Mesothelial cell of epicardium (in vitro differentiated cells): ENCODE measurements around the gene NKAIN2. TPM values are rescaled to one million over a fixed set of nuclear protein-coding genes. Genes with fewer than 3 reads are reported as not detected.

Experiments
- DNase-seq, 2 experiments: peaks; one replicate each; pipeline ENCODE4 v3.0.0; 2021; ENCODE audit warnings: low spot score in 2 of 2; ENCODE audit not compliant: unreplicated experiment in 2 of 2
- H3K27ac Mint-ChIP-seq: 2 replicates; pipeline ENCODE4 v1.8.0; 2021; ENCODE audit warnings: mixed read lengths
- H3K27me3 Mint-ChIP-seq: 2 replicates; pipeline ENCODE4 v1.8.0; 2021; ENCODE audit warnings: low read depth, mixed read lengths
- H3K36me3 Mint-ChIP-seq: 2 replicates; pipeline ENCODE4 v1.8.0; 2021; ENCODE audit warnings: mixed read lengths
- H3K4me1 Mint-ChIP-seq: 2 replicates; pipeline ENCODE4 v1.8.0; 2021; ENCODE audit warnings: mixed read lengths
- H3K4me3 Mint-ChIP-seq: 2 replicates; pipeline ENCODE4 v1.8.0; 2021; ENCODE audit warnings: mild to moderate bottlenecking, moderate library complexity, mixed read lengths
- H3K9me3 Mint-ChIP-seq: 2 replicates; pipeline ENCODE4 v1.8.0; 2021; ENCODE audit warnings: mixed read lengths
- CTCF ChIP-seq: fragments of 200-600 bp; sonication (generic); IDR thresholded peaks from one replicate; pipeline ENCODE4 v1.5.0; 2021; ENCODE audit warnings: antibody characterized with exemption; ENCODE audit not compliant: unreplicated experiment
- total RNA-seq: library from RNA; stranded (reverse); gene quantifications from 3 replicates; pipeline ENCODE4 v1.2.1, GENCODE V29; 2021

The NKAIN2 gene
- total RNA-seq, 1 donor from 2014 or later, result 1.6 TPM

- TF ChIP-seq CTCF, result peak; percentile 90
Measured at GRCh38 chr6:123802697-123803503, 765 bp upstream of the NKAIN2 start.

GRCh38 chr6:123804014-123804786 lies 535 bp downstream of the NKAIN2 start:
- no peak for TF ChIP-seq CTCF
- Mint-ChIP-seq H3K27ac (no peak overlapping the region), H3K4me1 (peaks cover 11% of the 10 kb centered on the region), H3K4me3 (peak overlapping the region; percentile 73), H3K27me3 (peaks cover 89% of the 10 kb centered on the region), H3K36me3 (no peaks in the 10 kb centered on the region), H3K9me3 (no peaks in the 10 kb centered on the region)
- DNase-seq, result peak; percentile 25 to 40

More at GRCh38 chr6:123802697-123803503, 765 bp upstream of the NKAIN2 start:
- H3K9me3 Mint-ChIP-seq, result no peaks in the 10 kb centered on the region
- H3K27ac Mint-ChIP-seq, result no peak overlapping the region
- H3K4me1 Mint-ChIP-seq, result peaks cover 11% of the 10 kb centered on the region
- peak overlapping the region; percentile 81 for H3K4me3 Mint-ChIP-seq
- DNase-seq, result peak; percentile 72 to 90
- H3K36me3 Mint-ChIP-seq, result no peaks in the 10 kb centered on the region
- peaks cover 91% of the 10 kb centered on the region for H3K27me3 Mint-ChIP-seq

- no peak overlapping the region for H3K27ac Mint-ChIP-seq
Measured at GRCh38 chr6:123804787-123805540, 1.3 kb downstream of the NKAIN2 start.

GRCh38 chr6:123805921-123806320 lies 2.3 kb downstream of the NKAIN2 start:
- Mint-ChIP-seq H3K9me3 (no peaks in the 10 kb centered on the region), H3K36me3 (no peaks in the 10 kb centered on the region), H3K4me1 (peaks cover 11% of the 10 kb centered on the region), H3K4me3 (no peak overlapping the region), H3K27me3 (peaks cover 82% of the 10 kb centered on the region), H3K27ac (no peak overlapping the region)
- no peak for DNase-seq
- no peak for TF ChIP-seq CTCF

More at GRCh38 chr6:123804787-123805540, 1.3 kb downstream of the NKAIN2 start:
- H3K9me3 Mint-ChIP-seq, result no peaks in the 10 kb centered on the region
- H3K36me3 Mint-ChIP-seq, result no peaks in the 10 kb centered on the region
- peaks cover 11% of the 10 kb centered on the region for H3K4me1 Mint-ChIP-seq
- no peak for TF ChIP-seq CTCF
- DNase-seq, result no peak
- H3K4me3 Mint-ChIP-seq, result no peak overlapping the region
- H3K27me3 Mint-ChIP-seq, result peaks cover 84% of the 10 kb centered on the region

GRCh38 chr6:123806561-123806960 lies 2.9 kb downstream of the NKAIN2 start:
- no peak overlapping the region for H3K4me3 Mint-ChIP-seq
- H3K27ac Mint-ChIP-seq, result no peak overlapping the region
- no peaks in the 10 kb centered on the region for H3K9me3 Mint-ChIP-seq
- H3K4me1 Mint-ChIP-seq, result peaks cover 11% of the 10 kb centered on the region
- no peaks in the 10 kb centered on the region for H3K36me3 Mint-ChIP-seq
- peaks cover 82% of the 10 kb centered on the region for H3K27me3 Mint-ChIP-seq
- no peak for TF ChIP-seq CTCF
- no peak for DNase-seq
